ENCODE results near the gene PIGN.

DNA sequence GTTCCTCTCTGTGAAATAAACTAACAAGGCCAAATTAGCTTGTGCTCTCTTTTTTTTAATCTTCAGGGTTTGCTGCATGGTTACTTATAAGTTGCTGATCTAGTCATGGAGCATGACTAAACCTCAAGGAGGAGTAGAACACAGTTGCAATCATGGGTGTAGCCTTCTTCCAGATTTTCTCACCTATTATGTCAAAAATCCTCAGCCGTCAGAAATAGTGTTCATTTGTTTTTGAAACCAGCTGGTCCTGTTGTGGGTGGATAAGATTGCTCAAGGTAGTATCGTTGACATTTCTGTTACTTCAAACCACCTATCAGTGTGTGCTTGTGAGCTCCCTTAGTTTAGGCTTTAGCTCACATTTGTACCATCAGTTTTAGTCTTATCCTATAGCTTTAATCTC lies 11.4 kb upstream of the PIGN start:
- TF ChIP-seq CTCF (IDR thresholded peaks at IDR 0.05) (no peak), POLR2A (IDR thresholded peaks at IDR 0.05) (no peak)
